Measurements from ENCODE around the gene TNNT1. TPM values are rescaled to one million over a fixed set of nuclear protein-coding genes. Genes with fewer than 3 reads are reported as not detected.

The TNNT1 gene
- total RNA-seq, 1 donor from 2014 or later: not detected

DNA sequence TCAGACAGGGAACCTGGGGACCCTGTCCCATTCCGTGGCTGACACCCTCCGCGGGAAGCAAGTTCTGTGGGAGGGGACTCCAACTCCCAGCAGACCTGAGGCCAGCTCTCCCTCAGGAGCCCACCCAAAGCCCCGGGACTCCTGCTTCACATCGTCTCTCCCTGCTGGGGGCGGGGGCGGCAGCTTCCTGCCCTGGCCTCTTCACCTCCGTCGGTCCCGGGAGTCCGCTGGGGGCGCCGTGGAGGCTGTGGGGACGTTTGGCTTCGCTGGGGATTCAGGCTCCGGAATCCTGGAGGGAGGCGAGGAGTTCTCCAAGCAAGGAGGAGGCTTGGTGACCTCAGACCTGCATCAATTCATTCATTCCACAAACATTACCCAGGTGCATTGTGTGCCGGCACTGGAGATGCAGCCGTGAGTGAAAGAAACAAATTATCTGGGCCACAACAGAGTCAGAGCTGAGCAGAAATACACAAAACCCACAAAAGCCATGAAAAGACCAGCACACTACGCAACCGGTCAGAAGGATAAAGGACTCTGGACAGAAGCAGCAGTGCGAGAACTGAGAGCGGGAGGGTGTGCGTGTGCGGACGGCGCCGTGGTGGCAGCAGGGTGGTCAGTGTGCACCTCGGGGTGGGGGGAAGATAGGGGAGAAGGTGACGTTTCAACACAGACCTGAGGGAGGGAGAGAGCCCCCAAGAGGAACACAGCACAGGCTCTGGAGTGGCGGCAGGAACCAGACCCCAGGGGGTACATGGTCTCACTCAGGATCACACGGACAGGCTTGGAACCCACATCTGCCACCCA is 54.3 kb downstream of the TNNT1 start:
- Histone ChIP-seq H3K27ac (no peak overlapping the region), H3K27me3 (no peaks in the 10 kb centered on the region), H3K4me3 (no peak overlapping the region), H3K9me3 (no peaks in the 10 kb centered on the region), H3K36me3 (peaks cover 62 to 73% of the 10 kb centered on the region in 2 donors), H3K4me1 (no peaks in the 10 kb centered on the region)
- TF ChIP-seq, protein P1, sequence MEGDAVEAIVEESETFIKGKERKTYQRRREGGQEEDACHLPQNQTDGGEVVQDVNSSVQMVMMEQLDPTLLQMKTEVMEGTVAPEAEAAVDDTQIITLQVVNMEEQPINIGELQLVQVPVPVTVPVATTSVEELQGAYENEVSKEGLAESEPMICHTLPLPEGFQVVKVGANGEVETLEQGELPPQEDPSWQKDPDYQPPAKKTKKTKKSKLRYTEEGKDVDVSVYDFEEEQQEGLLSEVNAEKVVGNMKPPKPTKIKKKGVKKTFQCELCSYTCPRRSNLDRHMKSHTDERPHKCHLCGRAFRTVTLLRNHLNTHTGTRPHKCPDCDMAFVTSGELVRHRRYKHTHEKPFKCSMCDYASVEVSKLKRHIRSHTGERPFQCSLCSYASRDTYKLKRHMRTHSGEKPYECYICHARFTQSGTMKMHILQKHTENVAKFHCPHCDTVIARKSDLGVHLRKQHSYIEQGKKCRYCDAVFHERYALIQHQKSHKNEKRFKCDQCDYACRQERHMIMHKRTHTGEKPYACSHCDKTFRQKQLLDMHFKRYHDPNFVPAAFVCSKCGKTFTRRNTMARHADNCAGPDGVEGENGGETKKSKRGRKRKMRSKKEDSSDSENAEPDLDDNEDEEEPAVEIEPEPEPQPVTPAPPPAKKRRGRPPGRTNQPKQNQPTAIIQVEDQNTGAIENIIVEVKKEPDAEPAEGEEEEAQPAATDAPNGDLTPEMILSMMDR (IDR thresholded peaks at IDR 0.05): no peak
- intact Hi-C loops (cut with DNase I): no loop called here
- DNase-seq (ENCODE audit: low spot score in 2 of 2): no peak

DNA sequence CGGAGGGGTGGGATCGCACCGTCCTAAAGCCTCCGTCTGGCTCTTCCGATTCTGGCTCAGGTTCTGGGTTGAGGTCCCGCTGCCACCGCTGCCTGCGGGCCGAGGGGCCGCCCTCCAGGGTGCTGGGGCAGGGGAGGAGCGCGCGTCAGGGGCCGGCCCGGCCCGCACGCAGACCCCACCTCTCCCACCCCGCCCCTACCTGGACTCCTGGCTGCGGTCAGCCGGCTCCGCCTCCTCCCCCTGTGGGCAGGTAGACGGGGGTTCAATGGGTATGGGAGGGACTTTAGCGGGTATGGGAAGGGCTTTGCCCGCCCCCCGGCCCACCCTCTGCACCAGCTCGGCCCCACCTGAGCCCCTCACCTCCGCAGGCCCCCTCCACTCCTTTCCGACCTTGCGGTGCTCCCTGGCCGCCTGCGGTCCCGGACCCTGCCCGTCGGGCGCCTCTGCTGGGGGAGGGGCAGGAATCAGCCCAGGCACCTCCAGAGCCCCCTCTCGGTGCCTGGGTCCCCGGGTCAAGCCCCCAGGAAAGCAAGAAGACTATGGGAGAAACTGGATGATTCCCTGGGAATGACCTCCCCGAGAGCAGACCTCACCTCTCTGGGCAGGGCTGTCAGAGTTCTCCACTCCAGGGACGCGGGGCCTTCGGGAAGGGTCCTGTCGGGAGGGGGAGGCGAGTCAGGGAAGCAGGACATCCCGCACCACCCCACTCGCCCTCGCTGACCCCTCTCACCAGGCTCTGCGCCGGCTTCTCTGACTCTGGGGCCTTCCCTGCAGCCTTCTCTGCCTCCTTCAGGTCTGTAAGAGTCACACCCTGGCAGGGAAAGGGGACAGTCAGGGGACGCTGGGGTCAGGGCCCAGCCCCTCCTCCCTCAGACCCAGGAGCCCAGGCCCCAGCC is 56.3 kb downstream of the TNNT1 start:
- TF ChIP-seq, protein P1 (IDR thresholded peaks at IDR 0.05): no peak
- Histone ChIP-seq H3K27me3 (no peaks in the 10 kb centered on the region), H3K36me3 (peaks cover 46 to 53% of the 10 kb centered on the region in 2 donors), H3K4me3 (no peak overlapping the region), H3K27ac (no peak overlapping the region), H3K9me3 (no peaks in the 10 kb centered on the region), H3K4me1 (peaks cover 0 to 9% of the 10 kb centered on the region in 2 donors)
- no peak for DNase-seq (ENCODE audit: low spot score in 2 of 2)
- intact Hi-C loops (cut with DNase I): no loop called here

- no peak for DNase-seq (ENCODE audit: low spot score in 2 of 2)
- no peaks in the 10 kb centered on the region for H3K9me3 ChIP-seq
- intact Hi-C loops (cut with DNase I): no loop called here
- H3K4me1 ChIP-seq: peaks cover 0 to 16% of the 10 kb centered on the region in 2 donors
- H3K27me3 ChIP-seq: no peaks in the 10 kb centered on the region
- TF ChIP-seq, protein P1 (IDR thresholded peaks at IDR 0.05): no peak
- H3K36me3 ChIP-seq: peaks cover 46 to 52% of the 10 kb centered on the region in 2 donors
- no peak overlapping the region for H3K4me3 ChIP-seq
- no peak overlapping the region for H3K27ac ChIP-seq
Measured at GRCh38 chr19:55091955-55092354, 57.1 kb downstream of the TNNT1 start.

GRCh38 chr19:55091126-55091910 is 57.7 kb downstream of the TNNT1 start:
- Histone ChIP-seq H3K27ac (no peak overlapping the region), H3K9me3 (no peaks in the 10 kb centered on the region), H3K4me3 (no peak overlapping the region), H3K36me3 (peaks cover 44 to 52% of the 10 kb centered on the region in 2 donors), H3K4me1 (peaks cover 0 to 20% of the 10 kb centered on the region in 2 donors), H3K27me3 (peaks cover 5% of the 10 kb centered on the region)
- DNase-seq (ENCODE audit: low spot score in 2 of 2): no peak
- TF ChIP-seq, protein P1 (IDR thresholded peaks at IDR 0.05): no peak
- intact Hi-C loops (cut with DNase I): no loop called here

GRCh38 chr19:55090564-55090963 is 58.4 kb downstream of the TNNT1 start:
- no peak for DNase-seq (ENCODE audit: low spot score in 2 of 2)
- H3K9me3 ChIP-seq: no peaks in the 10 kb centered on the region
- peaks cover 11% of the 10 kb centered on the region for H3K27me3 ChIP-seq
- peaks cover 0 to 20% of the 10 kb centered on the region in 2 donors for H3K4me1 ChIP-seq
- peaks cover 41 to 44% of the 10 kb centered on the region in 2 donors for H3K36me3 ChIP-seq
- TF ChIP-seq, protein P1 (IDR thresholded peaks at IDR 0.05): no peak
- intact Hi-C loops (cut with DNase I): no loop called here
- H3K4me3 ChIP-seq: no peak overlapping the region
- H3K27ac ChIP-seq: no peak overlapping the region
